SIG-M5 (cell line): ENCODE results near the gene VWF.

ENCODE experiments used
- DNase-seq: peaks from one replicate; lab custom pipeline; 2025; lab: John Stamatoyannopoulos, UW

The VWF gene

GRCh38 chr12:6058481-6059161 is 65.8 kb downstream of the VWF start:
- DNase-seq, result no peak

DNA sequence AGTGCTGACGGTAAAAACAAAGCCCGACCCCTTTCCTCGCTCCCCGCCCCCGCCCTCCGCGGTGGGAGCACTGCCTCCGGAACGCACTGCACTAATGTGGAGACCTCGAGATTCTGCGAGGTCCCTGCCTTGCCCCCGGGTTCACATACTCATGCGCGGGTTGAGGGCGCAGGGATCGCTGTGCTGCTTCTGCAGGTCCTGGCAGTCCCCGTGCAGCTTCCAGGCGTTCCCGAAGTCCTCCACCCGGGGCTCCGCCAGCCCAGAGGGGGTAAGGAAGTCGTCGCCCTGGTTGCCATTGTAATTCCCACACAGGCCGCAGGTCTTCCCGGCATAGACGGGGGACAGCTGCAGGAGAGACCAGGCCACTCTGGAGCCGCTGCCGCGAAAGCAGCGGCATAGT is 66.8 kb downstream of the VWF start:
- DNase-seq, result no peak

GRCh38 chr12:6056406-6057240 is 67.8 kb downstream of the VWF start:
- no peak for DNase-seq

DNA sequence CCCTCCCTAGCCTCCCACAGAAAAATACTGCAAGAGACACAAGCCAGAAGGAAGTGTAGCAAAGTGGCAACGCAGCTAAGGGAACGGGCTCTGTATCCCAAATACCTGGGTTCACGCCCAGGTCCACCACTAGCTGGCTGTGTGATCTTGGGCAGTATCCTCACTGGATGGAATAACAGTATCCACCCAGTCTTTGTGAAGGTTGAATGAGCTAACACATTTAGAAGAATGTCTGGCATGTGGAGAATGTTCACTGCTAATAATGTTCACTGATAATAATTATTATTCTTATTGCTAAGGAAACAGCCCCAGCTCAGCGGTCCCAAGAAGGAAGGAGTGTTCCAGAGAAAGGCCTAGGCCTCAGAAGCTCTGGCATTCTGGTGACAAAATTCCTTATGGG is 70.9 kb downstream of the VWF start:
- DNase-seq, result no peak

DNA sequence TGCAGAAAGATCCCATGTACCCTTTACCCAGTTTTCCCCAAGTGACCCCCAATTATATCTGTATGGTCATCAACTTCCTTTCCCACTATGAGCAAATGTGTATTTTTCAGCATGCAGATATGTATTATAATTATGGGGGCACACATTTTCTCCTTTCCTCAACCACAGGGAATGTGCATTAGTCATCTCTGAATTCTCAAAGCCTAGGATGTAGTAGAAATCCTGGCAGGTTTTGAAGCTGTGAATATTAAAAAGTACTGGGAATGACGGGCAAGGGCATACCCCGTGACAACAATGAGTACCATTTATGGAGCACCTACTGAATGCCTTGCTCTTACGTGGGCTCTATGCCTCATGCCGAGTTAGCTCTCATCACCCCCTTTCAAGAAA is 71.5 kb downstream of the VWF start:
- no peak for DNase-seq

DNA sequence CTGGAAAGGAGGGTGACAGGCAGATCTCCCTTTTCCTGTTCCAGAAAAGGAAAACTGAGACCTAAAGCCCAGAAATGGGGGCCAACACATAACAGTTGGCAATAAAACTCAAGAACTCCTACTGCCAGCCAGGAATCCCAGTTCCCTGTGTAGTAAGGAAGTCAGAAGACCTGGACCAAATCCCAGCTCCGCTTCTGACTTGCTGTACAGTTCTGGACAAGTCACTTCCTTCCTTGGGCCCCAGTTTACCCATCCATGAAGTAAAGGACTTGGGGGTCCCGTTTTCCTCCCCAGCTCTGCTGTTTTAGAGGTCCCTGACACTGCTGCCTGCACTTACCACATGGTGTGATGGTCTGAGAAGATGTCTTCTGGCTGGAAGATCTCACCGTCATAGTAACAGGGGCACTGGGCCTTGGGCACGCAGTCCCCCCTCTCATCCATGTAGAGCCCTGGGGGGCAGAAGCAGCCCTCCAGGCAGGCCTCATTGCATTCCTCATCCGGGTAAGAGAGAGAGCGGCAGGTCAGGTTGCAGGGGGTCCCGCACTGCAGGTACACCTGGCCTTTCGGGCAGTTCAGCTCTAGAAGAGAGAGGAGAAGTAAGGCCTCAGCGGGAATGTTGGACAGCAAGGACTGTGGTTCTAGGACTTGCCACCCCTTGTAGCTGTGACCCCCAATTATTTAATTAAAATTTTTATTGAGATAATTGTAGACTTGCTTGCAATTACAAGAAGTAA is 72.1 kb downstream of the VWF start:
- no peak for DNase-seq

DNA sequence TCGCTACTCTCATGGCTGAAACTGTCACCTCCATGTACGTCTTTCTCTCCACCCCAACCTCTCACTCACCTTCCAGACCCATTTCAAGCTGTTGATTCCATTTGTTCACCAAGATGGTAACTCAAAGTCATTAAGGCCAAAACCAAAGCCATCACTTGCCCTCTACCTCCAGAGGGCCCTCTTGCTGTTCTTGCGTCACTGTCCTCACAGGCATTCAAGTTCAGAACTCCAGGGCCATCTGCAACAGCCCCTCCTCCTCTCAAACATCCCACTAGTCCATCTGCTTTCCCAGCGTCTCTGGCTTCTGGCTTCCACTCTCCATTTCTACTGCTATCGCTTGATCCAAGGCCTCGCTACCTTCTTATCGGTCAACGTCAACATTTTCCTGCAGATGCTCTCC is 74.5 kb downstream of the VWF start:
- DNase-seq, result no peak

DNA sequence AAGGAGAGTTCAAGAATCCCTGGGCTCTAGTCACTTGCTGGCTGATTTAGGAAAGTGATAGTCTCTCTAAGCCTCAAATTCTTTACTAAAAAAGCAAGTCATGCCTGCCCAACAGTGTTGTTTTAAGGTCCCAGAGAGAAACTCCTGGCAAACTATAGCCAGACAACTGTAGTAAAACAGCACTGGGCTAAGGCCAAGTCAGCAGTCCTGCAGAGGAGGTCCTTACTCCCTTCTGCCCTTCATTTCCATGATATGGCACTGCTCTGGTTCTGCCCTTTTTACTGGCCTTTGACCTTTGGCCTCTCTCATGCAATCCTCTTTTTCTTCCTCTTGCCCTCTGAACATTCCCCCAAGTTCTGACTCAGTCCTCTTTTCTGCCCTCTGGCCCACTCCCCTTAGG is 74.9 kb downstream of the VWF start:
- DNase-seq, result no peak

DNA sequence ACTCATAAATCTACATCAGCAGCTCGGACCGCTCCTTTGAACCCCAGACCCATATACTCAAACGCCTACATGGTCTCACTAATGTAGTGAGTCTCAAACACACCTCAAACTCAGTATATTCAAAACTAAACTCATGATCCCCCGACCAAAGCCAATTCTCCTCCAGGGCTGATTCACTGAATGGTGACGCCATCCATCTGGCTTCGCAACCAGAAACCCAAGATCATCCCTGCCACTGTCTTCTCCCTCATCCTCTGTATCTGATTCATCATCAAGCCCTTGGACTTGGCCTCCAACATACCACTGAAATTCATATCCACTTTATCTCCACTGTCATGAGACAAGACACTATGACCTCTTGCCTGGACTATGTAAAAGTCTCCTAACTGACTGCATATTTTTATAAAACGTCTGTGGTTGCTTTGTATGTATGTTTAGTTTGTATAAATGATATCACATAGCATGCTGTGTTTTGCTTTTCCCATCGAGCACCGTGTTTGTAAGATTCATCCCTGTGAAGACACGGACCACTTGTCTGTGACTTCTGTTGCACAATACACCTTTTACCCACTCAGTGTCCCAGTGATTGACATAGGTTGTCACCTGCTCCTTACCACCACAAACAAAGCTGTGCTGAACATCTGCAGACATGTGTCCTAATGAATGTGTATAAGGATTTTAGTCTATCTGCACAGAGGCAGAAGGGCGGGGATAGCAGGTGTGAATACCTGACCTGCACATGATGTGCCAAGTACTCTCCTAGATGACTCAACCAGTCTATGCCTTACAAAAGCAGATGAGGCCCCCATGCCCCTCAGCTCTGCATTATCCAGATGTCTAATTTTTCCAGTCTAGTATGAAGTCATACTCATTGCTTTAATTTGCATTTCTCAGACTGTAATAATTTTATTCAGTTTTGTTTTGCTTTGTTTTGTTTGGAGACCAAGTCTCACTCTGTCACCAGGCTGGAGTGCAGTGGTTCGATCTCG is 76.9 kb downstream of the VWF start:
- no peak for DNase-seq

GRCh38 chr12:6046511-6047180 is 77.8 kb downstream of the VWF start:
- no peak for DNase-seq

DNA sequence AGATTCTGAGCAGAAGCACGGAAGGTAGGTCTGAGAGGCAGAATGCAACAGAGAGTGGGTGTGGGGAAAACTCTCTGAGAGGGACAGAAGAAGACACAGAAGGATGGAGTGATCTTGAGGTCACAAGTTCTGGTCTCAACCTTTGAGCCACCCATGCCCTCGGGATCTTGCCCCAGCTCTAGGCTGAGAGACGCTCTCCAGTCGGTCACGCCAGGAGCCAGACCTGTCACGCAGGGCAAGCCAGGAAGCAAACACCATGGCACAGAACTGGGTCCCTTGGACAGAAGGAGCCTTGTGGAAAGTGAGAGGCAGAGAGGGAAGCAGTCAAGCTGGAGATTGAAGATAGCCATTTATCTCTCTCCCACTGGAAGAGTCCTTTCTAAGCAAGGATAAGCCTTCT is 79.0 kb downstream of the VWF start:
- no peak for DNase-seq

DNA sequence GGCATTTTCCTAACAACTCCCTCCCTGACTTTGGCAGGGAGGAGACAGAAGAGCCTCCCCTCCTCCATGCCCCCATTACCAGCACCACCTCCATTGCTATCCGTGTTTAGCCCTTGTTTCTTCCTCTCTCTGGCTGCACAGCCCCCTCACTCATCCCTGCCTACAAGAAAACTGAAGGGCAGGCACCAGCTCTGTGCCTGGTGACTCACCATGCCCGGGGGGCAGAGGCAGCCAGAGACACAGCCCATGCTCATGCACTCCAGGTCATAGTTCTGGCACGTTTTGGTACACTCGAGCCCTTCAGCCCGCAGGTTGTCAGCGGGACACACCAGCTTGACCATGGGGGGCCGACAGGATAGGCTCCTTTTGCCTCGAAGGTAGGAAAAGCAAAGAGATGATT is 80.4 kb downstream of the VWF start:
- no peak for DNase-seq

GRCh38 chr12:6042446-6042845 is 82.0 kb downstream of the VWF start:
- DNase-seq, result no peak

GRCh38 chr12:6041891-6042290 is 82.6 kb downstream of the VWF start:
- no peak for DNase-seq

GRCh38 chr12:6040815-6041214 is 83.7 kb downstream of the VWF start:
- no peak for DNase-seq

- no peak for DNase-seq
Measured at GRCh38 chr12:6039894-6040601, 84.4 kb downstream of the VWF start.

DNA sequence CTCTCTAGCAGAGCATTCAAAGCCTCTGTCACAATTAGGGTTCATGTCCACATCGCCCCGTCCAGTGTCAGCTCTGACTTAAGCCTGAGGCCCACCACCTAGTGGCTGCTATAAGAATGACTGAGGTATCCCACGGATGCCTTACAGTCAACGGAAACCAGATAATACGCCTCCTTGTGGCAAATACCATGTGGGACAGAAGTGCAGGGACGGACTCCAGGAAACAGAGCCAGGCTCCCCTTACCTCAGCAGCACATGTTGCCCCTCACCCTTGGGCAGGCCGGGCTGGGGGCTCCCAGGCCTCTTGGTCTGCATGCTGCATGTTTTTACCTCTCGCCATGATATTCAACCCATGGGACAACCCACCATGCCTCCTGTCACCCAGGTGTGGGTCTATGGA is 86.3 kb downstream of the VWF start:
- DNase-seq, result peak; percentile 58

DNA sequence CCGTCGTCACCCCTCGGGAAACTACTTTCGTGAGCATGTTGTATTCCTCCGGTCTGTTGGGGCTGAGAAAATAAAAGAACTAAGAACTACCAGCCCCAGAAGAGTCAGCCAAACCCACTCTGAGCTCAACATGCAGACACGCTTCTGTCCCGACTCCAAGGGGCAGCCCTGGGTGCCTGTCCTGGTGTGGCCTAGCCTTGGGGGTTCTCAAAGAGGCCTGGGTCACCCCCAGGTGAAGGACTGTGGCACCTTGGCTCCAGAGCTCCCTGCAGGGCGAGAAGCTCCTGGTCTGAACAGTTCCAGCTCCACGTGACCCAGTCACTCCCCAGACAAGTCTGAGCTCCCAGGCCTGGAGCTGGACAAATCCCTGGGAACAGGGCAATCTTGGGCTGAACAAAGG is 87.0 kb downstream of the VWF start:
- no peak for DNase-seq

GRCh38 chr12:6036509-6036908 is 88.0 kb downstream of the VWF start:
- DNase-seq, result no peak

GRCh38 chr12:6034596-6034995 is 89.9 kb downstream of the VWF start:
- no peak for DNase-seq

DNA sequence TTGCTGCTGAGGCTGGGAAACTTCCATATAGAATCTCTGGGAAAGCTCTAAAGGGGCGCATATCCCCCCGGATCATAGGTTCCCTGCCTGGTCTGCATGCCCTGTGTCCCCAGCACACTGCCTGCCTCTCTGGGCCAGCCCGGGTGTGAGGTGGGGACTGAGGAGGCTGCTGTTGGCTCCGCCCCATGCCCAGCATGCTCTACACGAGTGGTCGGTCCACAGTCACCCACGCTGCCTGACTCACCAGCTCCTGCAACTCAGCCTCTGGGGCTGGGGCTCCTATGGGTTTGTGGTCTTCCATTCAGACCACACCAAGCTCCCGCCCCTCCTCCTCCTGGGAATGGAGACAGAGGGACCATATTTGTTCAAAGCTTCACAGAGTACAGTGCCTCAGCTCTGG is 90.9 kb downstream of the VWF start:
- no peak for DNase-seq
